K562 (cell line): ENCODE data around the gene NSMCE1. TPM values are rescaled to one million over a fixed set of nuclear protein-coding genes. Genes with fewer than 3 reads are reported as not detected.

Experiments
- BDP1 ChIP-seq: IDR thresholded peaks from 3 replicates; pipeline ENCODE4 v1.6.1; 2011; ENCODE audit not compliant: insufficient read length, insufficient read depth
- CCAR2 ChIP-seq: fragments of 200-400 bp; formaldehyde crosslinking; IDR thresholded peaks from 2 replicates; pipeline ENCODE4 v1.6.1; 2017; ENCODE audit warnings: mild to moderate bottlenecking, low read depth, low read length
- CHD4 ChIP-seq: fragments of 200-600 bp; sonication (generic); IDR thresholded peaks from 3 replicates; pipeline ENCODE4 v1.6.1; 2012; ENCODE audit warnings: low read depth, mild to moderate bottlenecking, mixed read lengths, low read length, inconsistent platforms; ENCODE audit not compliant: insufficient read depth, insufficient replicate concordance, poor library complexity, severe bottlenecking
- CREB1 ChIP-seq, 2 experiments: sonication (generic) in 1 of 2; formaldehyde crosslinking in 1 of 2; IDR thresholded peaks; 2 replicates each; pipeline versions ENCODE4 v1.6.1 to v1.8.0; 2012 to 2022; ENCODE audit warnings: inconsistent platforms in 1 of 2, mild to moderate bottlenecking in 1 of 2, missing genetic modification reagents in 1 of 2, moderate library complexity in 1 of 2
- CSDE1 ChIP-seq, 2 experiments: fragments of 450-650 bp; IDR thresholded peaks; 2 replicates each; pipeline ENCODE4 v1.6.1; 2016; ENCODE audit warnings: mild to moderate bottlenecking in 1 of 2
- CTBP1 ChIP-seq: fragments of 450-650 bp; IDR thresholded peaks from 2 replicates; pipeline ENCODE4 v1.6.1; 2016; ENCODE audit warnings: borderline replicate concordance
- DMBX1 ChIP-seq: fragments of 250-450 bp; sonication (Bioruptor Pico); IDR thresholded peaks from 2 replicates; pipeline ENCODE4 v1.8.0; 2022; ENCODE audit warnings: inconsistent platforms, mild to moderate bottlenecking, moderate library complexity, borderline replicate concordance
- FOXA1 ChIP-seq: fragments of 450-650 bp; IDR thresholded peaks from 2 replicates; pipeline ENCODE4 v1.6.1; 2016; ENCODE audit warnings: mild to moderate bottlenecking, borderline replicate concordance
- HCFC1 ChIP-seq: IDR thresholded peaks from 2 replicates; pipeline ENCODE4 v1.6.1; 2012; ENCODE audit warnings: low read depth, low read length, improper control_type of control experiment
- HEY1 ChIP-seq: fragments of 250-450 bp; sonication (Bioruptor Pico); IDR thresholded peaks from 2 replicates; pipeline ENCODE4 v1.5.0; 2020; ENCODE audit warnings: mild to moderate bottlenecking, moderate library complexity, borderline replicate concordance
- HMGN3 ChIP-seq: IDR thresholded peaks from 2 replicates; pipeline ENCODE4 v1.6.1; 2011; ENCODE audit warnings: borderline replicate concordance, low read depth, mild to moderate bottlenecking, mixed read lengths, low read length; ENCODE audit not compliant: insufficient read length; ENCODE audit errors: extremely low read depth
- NR2C1 ChIP-seq, 2 experiments: fragments of 450-650 bp; IDR thresholded peaks; 2 replicates each; pipeline ENCODE4 v1.6.1; 2017; ENCODE audit warnings: mild to moderate bottlenecking in 2 of 2, antibody characterized with exemption in 1 of 2, inconsistent platforms in 1 of 2, missing compliant biosample characterization in 1 of 2, missing genetic modification characterization in 1 of 2
- SPI1 ChIP-seq: IDR thresholded peaks from 2 replicates; pipeline ENCODE4 v1.6.1; 2011; ENCODE audit warnings: low read depth, low read length, control low read depth, borderline replicate concordance
- WHSC1 ChIP-seq: IDR thresholded peaks from one replicate; pipeline ENCODE4 v1.6.1; 2012; ENCODE audit warnings: low read length, control low read depth, inconsistent platforms
- ZKSCAN8 ChIP-seq: fragments of 200-800 bp; sonication (Bioruptor generic); IDR thresholded peaks from 2 replicates; pipeline ENCODE4 v1.6.1; 2016; ENCODE audit warnings: missing genetic modification characterization, missing compliant biosample characterization
- ZNF197 ChIP-seq: fragments of 200-800 bp; sonication (Bioruptor generic); IDR thresholded peaks from 2 replicates; pipeline ENCODE4 v1.6.1; 2016; ENCODE audit warnings: low read depth, missing genetic modification characterization, missing compliant biosample characterization
- polyA plus RNA-seq, 8 experiments: library from polyadenylated mRNA; depleted of rRNA in 4 of 8; stranded (reverse) in 5 of 8; unstranded in 3 of 8; fragments of >200 nt; fragmentation: Nextera tagmentation in 2 of 8; fragmentation: Illumina TruSeq in 1 of 8; extraction: Ambion mirVana in 2 of 8; extraction: Trizol in 1 of 8; gene quantifications; 2 replicates each; pipeline versions ENCODE4 v1.2.1 to v1.2.3, GENCODE V29; 2011 to 2014; ENCODE audit warnings: inconsistent platforms in 1 of 8, missing spikeins in 1 of 8
- total RNA-seq, 7 experiments: library from RNA; depleted of rRNA in 6 of 7; stranded (reverse); fragments of >200 nt in 6 of 7; fragmentation: Illumina TruSeq in 2 of 7; extraction: Trizol in 2 of 7; gene quantifications; 2 replicates each; pipeline versions ENCODE4 v1.2.1 to v1.2.3, GENCODE V29; 2011 to 2021; ENCODE audit warnings: low replicate concordance in 1 of 7
- TF ChIP-seq, protein P1 (sequence below), 3 experiments: fragments of 200-800 bp in 1 of 3; fragments of 250-450 bp in 1 of 3; fragments of 450-650 bp in 1 of 3; sonication (Bioruptor Pico) in 1 of 3; sonication (Bioruptor generic) in 1 of 3; formaldehyde crosslinking in 1 of 3; IDR thresholded peaks; 2 replicates each; pipeline versions ENCODE4 v1.6.1 to v1.8.0; 2016 to 2022; ENCODE audit warnings: mild to moderate bottlenecking in 2 of 3, missing genetic modification characterization in 2 of 3, missing compliant biosample characterization in 1 of 3, moderate library complexity in 1 of 3
- TF ChIP-seq, protein P2 (sequence below): fragments of 450-650 bp; IDR thresholded peaks from 2 replicates; pipeline ENCODE4 v1.6.1; 2017; ENCODE audit warnings: mild to moderate bottlenecking, moderate library complexity
- TF ChIP-seq, protein P3 (sequence below): sonication (generic); formaldehyde crosslinking; IDR thresholded peaks from 2 replicates; pipeline ENCODE4 v1.8.1; 2023; ENCODE audit warnings: mild to moderate bottlenecking, missing genetic modification reagents

NSMCE1 gene
- total and polyA plus RNA-seq, 9 of the 15 experiments (the other 6 are each of a cell fraction or from before 2014, with no cell fraction given): 52.1 to 163 (median 61.5) TPM

DNA sequence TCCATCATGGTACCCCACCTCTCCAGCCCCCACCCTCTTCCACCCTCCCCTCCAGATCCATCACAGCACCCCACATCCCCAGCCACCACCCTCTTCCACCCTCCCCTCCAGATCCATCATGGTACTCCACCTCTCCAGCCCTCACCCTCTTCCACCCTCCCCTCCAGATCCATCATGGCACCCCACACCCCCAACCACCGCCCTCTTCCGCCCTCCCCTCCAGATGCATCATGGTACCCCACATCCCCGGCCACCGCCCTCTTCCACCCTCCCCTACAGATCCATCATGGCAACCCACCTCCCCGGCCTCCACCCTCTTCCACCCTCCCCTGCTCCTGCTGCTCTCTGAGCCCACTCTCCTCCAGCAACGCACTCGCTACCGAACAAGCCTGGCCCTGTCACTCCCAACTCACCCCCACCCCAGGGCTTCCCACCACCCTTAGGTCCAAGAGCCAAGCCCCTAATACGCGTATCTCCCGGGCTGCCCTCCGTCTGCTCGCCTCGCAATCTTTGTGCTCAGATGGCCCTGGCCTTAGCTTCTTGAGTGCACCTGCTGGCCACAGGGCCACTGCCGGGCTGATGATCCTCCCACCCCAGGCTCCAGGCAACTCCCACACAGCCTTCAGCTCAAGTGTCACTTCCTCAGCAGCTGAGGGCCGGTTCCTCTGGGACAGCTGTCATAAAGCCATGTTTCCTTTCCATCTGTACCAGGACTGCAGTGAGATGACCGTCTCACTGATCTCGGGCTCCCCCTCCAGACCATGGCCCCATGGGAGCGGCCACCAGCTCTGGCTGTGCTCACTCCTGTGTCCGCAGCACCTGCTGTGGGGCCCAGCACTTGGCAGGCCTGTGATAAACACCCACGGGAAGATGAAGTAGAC, 39.7 kb downstream of the NSMCE1 start (continued):
- TF ChIP-seq, protein P1, sequence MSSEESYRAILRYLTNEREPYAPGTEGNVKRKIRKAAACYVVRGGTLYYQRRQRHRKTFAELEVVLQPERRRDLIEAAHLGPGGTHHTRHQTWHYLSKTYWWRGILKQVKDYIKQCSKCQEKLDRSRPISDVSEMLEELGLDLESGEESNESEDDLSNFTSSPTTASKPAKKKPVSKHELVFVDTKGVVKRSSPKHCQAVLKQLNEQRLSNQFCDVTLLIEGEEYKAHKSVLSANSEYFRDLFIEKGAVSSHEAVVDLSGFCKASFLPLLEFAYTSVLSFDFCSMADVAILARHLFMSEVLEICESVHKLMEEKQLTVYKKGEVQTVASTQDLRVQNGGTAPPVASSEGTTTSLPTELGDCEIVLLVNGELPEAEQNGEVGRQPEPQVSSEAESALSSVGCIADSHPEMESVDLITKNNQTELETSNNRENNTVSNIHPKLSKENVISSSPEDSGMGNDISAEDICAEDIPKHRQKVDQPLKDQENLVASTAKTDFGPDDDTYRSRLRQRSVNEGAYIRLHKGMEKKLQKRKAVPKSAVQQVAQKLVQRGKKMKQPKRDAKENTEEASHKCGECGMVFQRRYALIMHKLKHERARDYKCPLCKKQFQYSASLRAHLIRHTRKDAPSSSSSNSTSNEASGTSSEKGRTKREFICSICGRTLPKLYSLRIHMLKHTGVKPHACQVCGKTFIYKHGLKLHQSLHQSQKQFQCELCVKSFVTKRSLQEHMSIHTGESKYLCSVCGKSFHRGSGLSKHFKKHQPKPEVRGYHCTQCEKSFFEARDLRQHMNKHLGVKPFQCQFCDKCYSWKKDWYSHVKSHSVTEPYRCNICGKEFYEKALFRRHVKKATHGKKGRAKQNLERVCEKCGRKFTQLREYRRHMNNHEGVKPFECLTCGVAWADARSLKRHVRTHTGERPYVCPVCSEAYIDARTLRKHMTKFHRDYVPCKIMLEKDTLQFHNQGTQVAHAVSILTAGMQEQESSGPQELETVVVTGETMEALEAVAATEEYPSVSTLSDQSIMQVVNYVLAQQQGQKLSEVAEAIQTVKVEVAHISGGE (CRISPR knock-in tag; IDR thresholded peaks at IDR 0.05): no peak
- TF ChIP-seq CTBP1 (peak; percentile 24; the same call in 1 of the 2 replicates), NR2C1 (IDR thresholded peaks at IDR 0.05) (no peak), NR2C1 (tag; IDR thresholded peaks at IDR 0.05) (no peak), ZKSCAN8 (no peak), CHD4 (no peak), DMBX1 (CRISPR knock-in tag) (no peak), CSDE1 (IDR thresholded peaks at IDR 0.05) (no peak), BDP1 (no peak), SPI1 (peak; percentile 77), FOXA1 (no peak), CREB1 (IDR thresholded peaks at IDR 0.05) (no peak), CREB1 (CRISPR knock-in tag; IDR thresholded peaks at IDR 0.05) (no peak), HCFC1 (no peak), WHSC1 (no peak), HMGN3 (no peak), ZNF197 (CRISPR knock-in tag) (no peak), HEY1 (CRISPR knock-in tag) (no peak), CCAR2 (no peak)
- TF ChIP-seq, protein P2, sequence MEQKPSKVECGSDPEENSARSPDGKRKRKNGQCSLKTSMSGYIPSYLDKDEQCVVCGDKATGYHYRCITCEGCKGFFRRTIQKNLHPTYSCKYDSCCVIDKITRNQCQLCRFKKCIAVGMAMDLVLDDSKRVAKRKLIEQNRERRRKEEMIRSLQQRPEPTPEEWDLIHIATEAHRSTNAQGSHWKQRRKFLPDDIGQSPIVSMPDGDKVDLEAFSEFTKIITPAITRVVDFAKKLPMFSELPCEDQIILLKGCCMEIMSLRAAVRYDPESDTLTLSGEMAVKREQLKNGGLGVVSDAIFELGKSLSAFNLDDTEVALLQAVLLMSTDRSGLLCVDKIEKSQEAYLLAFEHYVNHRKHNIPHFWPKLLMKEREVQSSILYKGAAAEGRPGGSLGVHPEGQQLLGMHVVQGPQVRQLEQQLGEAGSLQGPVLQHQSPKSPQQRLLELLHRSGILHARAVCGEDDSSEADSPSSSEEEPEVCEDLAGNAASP: no peak
- TF ChIP-seq, protein P3, sequence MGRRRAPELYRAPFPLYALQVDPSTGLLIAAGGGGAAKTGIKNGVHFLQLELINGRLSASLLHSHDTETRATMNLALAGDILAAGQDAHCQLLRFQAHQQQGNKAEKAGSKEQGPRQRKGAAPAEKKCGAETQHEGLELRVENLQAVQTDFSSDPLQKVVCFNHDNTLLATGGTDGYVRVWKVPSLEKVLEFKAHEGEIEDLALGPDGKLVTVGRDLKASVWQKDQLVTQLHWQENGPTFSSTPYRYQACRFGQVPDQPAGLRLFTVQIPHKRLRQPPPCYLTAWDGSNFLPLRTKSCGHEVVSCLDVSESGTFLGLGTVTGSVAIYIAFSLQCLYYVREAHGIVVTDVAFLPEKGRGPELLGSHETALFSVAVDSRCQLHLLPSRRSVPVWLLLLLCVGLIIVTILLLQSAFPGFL: no peak
